B cell (primary cell): Measurements from ENCODE around the gene EPB41. TPM values are rescaled to one million over a fixed set of nuclear protein-coding genes. Genes with fewer than 3 reads are reported as not detected.
A peak's percentile ranks its signal among the peaks of the same experiment; 100 is the strongest.

ENCODE experiments used
- ATAC-seq: fragments of 200-7000 bp; cut with Tn5 transposase; one replicate; pipeline ENCODE4 v1.10.0; 2021; ENCODE audit warnings: low read depth, mild to moderate bottlenecking, moderate number of reproducible peaks, moderate library complexity
- CTCF ChIA-PET: fragments of 350-600 bp; sonication (Branson Sonifier 250); formaldehyde crosslinking; loops from one replicate; lab custom pipeline; 2021; ENCODE audit warnings: antibody characterized with exemption, inconsistent platforms; lab: Charles Lee
- POLR2A ChIA-PET: fragments of 350-600 bp; sonication (Branson Sonifier 250); formaldehyde crosslinking; loops from one replicate; lab custom pipeline; 2021; ENCODE audit warnings: antibody characterized with exemption; lab: Charles Lee
- DNase-seq: peaks from one replicate; pipeline ENCODE4 v3.0.0; 2013
- H2AFZ ChIP-seq: 2 replicates; pipeline ENCODE4 v1.6.1; 2012; ENCODE audit warnings: mild to moderate bottlenecking, low read depth, low read length; ENCODE audit not compliant: insufficient read depth, poor library complexity, severe bottlenecking
- H3K27ac ChIP-seq, 2 donors: 1 replicate in 1 of 2; 2 replicates in 1 of 2; pipeline ENCODE4 v1.5.1; 2012 to 2013; ENCODE audit warnings: low read length in 2 of 2, mild to moderate bottlenecking in 2 of 2, moderate library complexity in 1 of 2
- H3K27me3 ChIP-seq, 4 experiments: fragments of 200-600 bp in 1 of 4; sonication (generic) in 1 of 4; replicated peaks in 1 of 4; 1 replicate in 2 of 4; 2 replicates in 2 of 4; pipeline versions ENCODE4 v1.6.1 to v1.7.0; 2013 to 2016; ENCODE audit warnings: low read length in 3 of 4, mild to moderate bottlenecking in 2 of 4, mixed read lengths in 1 of 4, moderate library complexity in 1 of 4; ENCODE audit not compliant: insufficient read depth in 4 of 4, control insufficient read depth in 3 of 4; ENCODE audit errors: control extremely low read depth in 1 of 4
- H3K36me3 ChIP-seq, 2 experiments: replicated peaks in 1 of 2; 1 replicate in 1 of 2; 2 replicates in 1 of 2; pipeline versions ENCODE4 v1.6.1 to v1.7.1; 2013; ENCODE audit warnings: low read length in 1 of 2; ENCODE audit not compliant: insufficient read depth in 2 of 2, control insufficient read depth in 1 of 2; ENCODE audit errors: control extremely low read depth in 1 of 2, extremely low read depth in 1 of 2
- H3K4me1 ChIP-seq, 2 donors: fragments of 200-600 bp in 1 of 2; sonication (generic) in 1 of 2; 1 replicate in 1 of 2; 2 replicates in 1 of 2; pipeline versions ENCODE4 v1.5.1 to v1.6.1; 2013 to 2017; ENCODE audit warnings: low read length in 2 of 2; ENCODE audit not compliant: control insufficient read depth in 2 of 2, insufficient read depth in 2 of 2
- H3K4me2 ChIP-seq: replicated peaks from 2 replicates; pipeline ENCODE3; 2012; ENCODE audit warnings: mild to moderate bottlenecking, low read depth, low read length; ENCODE audit not compliant: poor library complexity, severe bottlenecking
- H3K4me3 ChIP-seq, 5 experiments: fragments of 200-600 bp in 1 of 5; sonication (generic) in 1 of 5; 1 replicate in 3 of 5; 2 replicates in 2 of 5; pipeline versions ENCODE4 v1.5.1 to v1.7.0; 2011 to 2016; ENCODE audit warnings: low read length in 4 of 5, mild to moderate bottlenecking in 4 of 5, low read depth in 2 of 5, control low read depth in 1 of 5, moderate library complexity in 1 of 5; ENCODE audit not compliant: insufficient read depth in 1 of 5; ENCODE audit errors: control extremely low read depth in 1 of 5, extremely low read depth in 1 of 5
- H3K79me2 ChIP-seq: fragments of 200-600 bp; sonication (generic); one replicate; pipeline ENCODE4 v1.6.0; 2016; ENCODE audit warnings: low read length; ENCODE audit not compliant: control insufficient read depth, insufficient read depth
- H3K9ac ChIP-seq: fragments of 200-600 bp; sonication (generic); 2 replicates; pipeline ENCODE4 v1.6.1; 2017; ENCODE audit warnings: mild to moderate bottlenecking, low read length, moderate library complexity
- H3K9me3 ChIP-seq, 3 donors: one replicate each; pipeline versions ENCODE4 v1.6.1 to v1.7.1; 2013; ENCODE audit warnings: low read length in 2 of 3; ENCODE audit not compliant: control insufficient read depth in 2 of 3, insufficient read depth in 1 of 3; ENCODE audit errors: control extremely low read depth in 1 of 3
- H4K20me1 ChIP-seq: 2 replicates; pipeline ENCODE4 v1.6.0; 2012; ENCODE audit warnings: mild to moderate bottlenecking, low read length; ENCODE audit not compliant: insufficient read depth, control insufficient read depth, poor library complexity, severe bottlenecking
- H3K27ac Mint-ChIP-seq: one replicate; pipeline ENCODE4 v1.8.0; 2021; ENCODE audit warnings: mixed read lengths
- H3K27me3 Mint-ChIP-seq: one replicate; pipeline ENCODE4 v1.8.0; 2021; ENCODE audit warnings: mixed read lengths
- H3K4me1 Mint-ChIP-seq: one replicate; pipeline ENCODE4 v1.8.0; 2021; ENCODE audit warnings: mixed read lengths
- H3K4me3 Mint-ChIP-seq: one replicate; pipeline ENCODE4 v1.8.0; 2021; ENCODE audit warnings: mixed read lengths
- H3K9me3 Mint-ChIP-seq: one replicate; pipeline ENCODE4 v1.8.0; 2022; ENCODE audit warnings: mixed read lengths; ENCODE audit not compliant: insufficient read depth
- CTCF ChIP-seq: fragments of 200-600 bp; IDR thresholded peaks from one replicate; pipeline ENCODE4 v1.8.0; 2022; ENCODE audit warnings: antibody characterized with exemption, mild to moderate bottlenecking
- EZH2 ChIP-seq: IDR thresholded peaks from 2 replicates; pipeline ENCODE4 v1.6.1; 2012; ENCODE audit warnings: borderline replicate concordance, low read depth, mild to moderate bottlenecking, moderate library complexity, low read length; ENCODE audit not compliant: insufficient read depth, poor library complexity, severe bottlenecking
- WGBS: methylation state at CpG from one replicate; pipeline ENCODE4 v1.1.5; 2013; ENCODE audit warnings: missing lambda C conversion rate; ENCODE audit not compliant: insufficient coverage; 5-methylcytosine and 5-hydroxymethylcytosine counted together
- intact Hi-C: fragments of 100-400 bp; cut with micrococcal nuclease; formaldehyde crosslinking; loops from one replicate; pipeline ENCODE4 v1.10.0; 2022
- polyA plus RNA-seq: library from polyadenylated mRNA; depleted of rRNA; stranded (reverse); fragments of >200 nt; gene quantifications from 2 replicates; pipeline ENCODE4 v1.2.3, GENCODE V29; 2012
- total RNA-seq, 2 donors: library from RNA; stranded (reverse); fragments of 120-200 nt in 1 of 2; gene quantifications; 1 replicate in 1 of 2; 2 replicates in 1 of 2; pipeline versions ENCODE4 v1.2.3 to v1.2.4, GENCODE V29; 2013 to 2022

The EPB41 gene
- total and polyA plus RNA-seq, 2 donors (not counting 1 experiment from before 2014, with no cell fraction given), result 45.8 to 186 TPM

DNA sequence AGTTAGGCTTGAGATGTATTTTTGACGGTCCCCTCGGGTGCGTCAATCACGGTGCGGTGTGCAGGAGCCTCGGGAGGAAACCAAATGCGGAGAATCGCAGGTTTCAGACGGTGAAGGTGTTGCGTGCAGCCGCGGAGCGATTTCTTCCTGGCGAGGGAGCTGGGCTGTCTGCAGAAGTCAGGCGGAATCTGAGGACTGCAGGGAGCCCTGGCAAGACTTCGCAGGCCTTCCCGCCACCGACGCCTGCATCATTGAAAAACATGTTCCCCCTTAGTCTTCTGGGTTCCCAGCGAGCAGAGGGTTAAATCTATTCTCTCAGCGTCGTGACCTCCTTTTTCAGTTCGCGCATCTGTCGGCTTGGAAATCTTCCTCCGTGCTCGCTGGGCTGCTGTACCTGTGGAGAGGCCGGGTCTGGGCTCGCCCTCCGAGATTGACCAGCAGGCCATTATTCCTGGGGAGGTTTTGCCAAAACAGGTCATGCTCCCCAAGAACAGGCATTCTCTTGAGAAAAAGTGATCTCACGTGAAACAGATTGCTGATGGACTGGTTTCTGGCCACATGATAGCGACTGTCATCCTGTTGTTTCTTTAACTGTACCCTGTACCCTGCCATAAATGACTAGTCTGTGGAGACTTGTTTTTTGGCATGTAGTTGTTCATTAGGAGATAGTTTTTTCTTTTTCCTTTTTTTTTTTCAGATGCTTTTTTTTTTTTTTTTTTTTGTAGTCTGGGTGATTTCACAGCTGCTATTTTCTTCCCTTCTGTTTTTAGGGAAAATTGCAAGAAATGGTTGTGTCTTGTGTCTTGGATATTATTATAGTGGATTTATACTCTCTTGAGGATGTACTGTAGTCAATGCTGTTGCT lies 894 bp downstream of the EPB41 start:
- Histone ChIP-seq H2AFZ (peak overlapping the region; percentile 76), H3K27ac (peak overlapping the region in 1 of 2 donors; percentile 74), H3K79me2 (peaks cover 71% of the 10 kb centered on the region)

More for the DNA sequence above, 894 bp downstream of the EPB41 start:
- intact Hi-C loops, result no loop called here
- no peaks in the 10 kb centered on the region for H3K9me3 Mint-ChIP-seq
- DNase-seq, result no peak
- peaks cover 26% of the 10 kb centered on the region for H4K20me1 ChIP-seq
- peaks cover 50% of the 10 kb centered on the region for H3K4me1 Mint-ChIP-seq
- no peak for ATAC-seq
- no peak for TF ChIP-seq CTCF
- TF ChIP-seq EZH2, result no peak
- H3K27ac Mint-ChIP-seq, result peak overlapping the region; percentile 94
- peak overlapping the region; percentile 58 to 87 (median 80) for H3K4me3 ChIP-seq
- peak overlapping the region; percentile 82 for H3K4me2 ChIP-seq
- peak overlapping the region; percentile 87 for H3K9ac ChIP-seq
- ChIA-PET POLR2A (interaction anchor here (0.6 to 1.8 kb wide), 4 partner anchors 12 to 293 kb away, joined by 3 to 15 read pairs (median 8); no protein-coding TSS in a partner anchor), CTCF (interaction anchor here (0.9 to 2.7 kb wide), 8 partner anchors 10 to 117 kb away, joined by 3 to 12 read pairs (median 5); no protein-coding TSS in a partner anchor)
- peak overlapping the region; percentile 99 for H3K4me3 Mint-ChIP-seq
- H3K27me3 Mint-ChIP-seq, result no peaks in the 10 kb centered on the region
- 2% methylated on average over 30 of the region's 32 CpGs for WGBS
- peaks cover 0 to 4% of the 10 kb centered on the region in 2 experiments for H3K36me3 ChIP-seq
- H3K4me1 ChIP-seq, result peaks cover 19 to 30% of the 10 kb centered on the region in 2 donors
- no peaks in the 10 kb centered on the region for H3K9me3 ChIP-seq
- no peaks in the 10 kb centered on the region for H3K27me3 ChIP-seq
